ENCODE measurements around the gene CLMN.
"Not testable (repeated sequence)": the region's sequence is repeated elsewhere in the genome, so short reads cannot be mapped to it uniquely, and the experiment has no call there.

The CLMN gene

DNA sequence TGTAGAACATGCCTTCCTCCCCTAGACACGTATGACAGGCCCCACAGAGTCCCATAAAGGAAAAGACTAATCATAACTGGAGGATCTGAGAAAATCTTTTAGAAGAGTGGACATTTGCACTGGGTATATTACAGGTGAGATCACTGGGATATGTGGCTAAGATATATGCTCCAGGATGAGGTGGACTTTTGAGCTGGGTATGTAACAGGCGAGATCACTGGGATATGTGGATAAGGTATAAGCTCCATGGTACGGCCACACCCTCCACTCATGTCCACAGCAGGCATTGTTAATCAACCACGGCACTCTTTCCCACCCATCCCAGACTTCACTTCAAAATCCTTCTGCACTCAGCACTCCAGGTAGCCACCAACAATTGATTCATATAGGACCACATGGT lies 34.1 kb downstream of the CLMN start:
- no peak for DNase-seq (ENCODE audit: low spot score)

DNA sequence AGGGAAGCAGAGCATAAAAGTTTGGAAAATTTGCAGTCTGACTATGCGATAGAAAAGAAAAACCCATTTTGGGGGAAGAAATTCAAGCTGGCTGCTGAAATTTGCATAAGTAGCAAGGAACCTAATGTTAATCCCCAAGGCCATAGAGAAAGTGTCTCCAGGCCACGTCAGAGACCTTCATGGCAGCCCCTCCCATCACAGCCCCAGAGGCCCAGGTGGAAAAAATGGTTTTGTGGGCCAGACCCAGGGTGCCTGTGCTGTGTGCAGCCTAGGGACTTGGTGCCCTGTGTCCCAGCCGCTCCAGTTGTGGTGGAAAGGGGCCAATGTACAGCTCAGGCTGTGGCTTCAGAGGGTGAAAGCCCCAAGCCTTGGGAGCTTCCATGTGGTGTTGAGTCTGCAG lies 35.9 kb downstream of the CLMN start:
- DNase-seq (ENCODE audit: low spot score) = not testable (repeated sequence)

DNA sequence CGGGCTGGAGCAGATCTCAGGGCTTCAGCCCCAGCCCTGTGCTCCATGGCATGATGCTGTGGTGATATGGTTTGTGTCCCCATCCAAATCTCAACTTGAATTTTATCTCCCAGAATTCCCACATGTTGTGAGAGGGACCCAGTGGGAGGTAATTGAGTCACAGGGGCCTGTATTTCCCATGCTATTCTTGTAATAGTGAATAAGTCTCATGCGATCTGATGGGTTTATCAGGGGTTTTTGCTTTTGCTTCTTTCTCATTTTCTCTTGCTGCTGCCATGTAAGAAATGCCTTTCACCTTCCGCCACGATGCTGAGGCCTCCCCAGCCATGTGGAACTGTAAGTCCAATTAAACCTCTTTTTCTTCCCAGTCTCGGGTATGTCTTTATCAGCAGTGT lies 36.7 kb downstream of the CLMN start:
- DNase-seq (ENCODE audit: low spot score) = not testable (repeated sequence)

DNA sequence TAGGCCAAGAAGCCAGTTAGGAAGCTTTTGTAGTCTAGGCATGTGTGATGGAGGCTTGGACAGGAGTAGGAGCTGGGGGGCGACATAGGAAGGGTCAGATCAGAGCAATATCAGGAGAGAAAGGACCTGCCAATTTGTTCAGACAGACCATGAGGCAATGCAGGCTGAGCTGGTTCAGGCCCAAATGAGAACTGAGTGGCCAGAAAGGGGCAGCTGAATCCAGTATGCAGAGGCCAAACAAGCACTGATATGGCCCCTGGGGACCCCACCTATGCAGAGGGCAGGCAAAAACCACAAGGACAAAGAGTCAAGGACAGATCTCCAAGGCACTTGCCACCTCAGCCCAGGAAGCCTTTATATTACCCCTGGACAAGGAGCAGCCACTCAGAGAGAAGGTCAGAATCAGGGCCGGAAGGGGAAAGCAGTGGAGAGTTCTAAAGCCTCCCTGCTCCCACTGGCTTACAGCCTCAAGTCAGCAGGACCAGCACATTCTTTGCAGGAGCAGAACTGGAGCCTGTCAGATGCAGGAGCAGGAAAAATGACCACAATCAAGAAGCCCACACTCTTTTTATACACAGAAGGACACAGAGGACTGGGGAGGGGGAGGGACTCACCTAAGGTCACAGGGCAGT lies 37.2 kb downstream of the CLMN start:
- DNase-seq (ENCODE audit: low spot score) = no peak

DNA sequence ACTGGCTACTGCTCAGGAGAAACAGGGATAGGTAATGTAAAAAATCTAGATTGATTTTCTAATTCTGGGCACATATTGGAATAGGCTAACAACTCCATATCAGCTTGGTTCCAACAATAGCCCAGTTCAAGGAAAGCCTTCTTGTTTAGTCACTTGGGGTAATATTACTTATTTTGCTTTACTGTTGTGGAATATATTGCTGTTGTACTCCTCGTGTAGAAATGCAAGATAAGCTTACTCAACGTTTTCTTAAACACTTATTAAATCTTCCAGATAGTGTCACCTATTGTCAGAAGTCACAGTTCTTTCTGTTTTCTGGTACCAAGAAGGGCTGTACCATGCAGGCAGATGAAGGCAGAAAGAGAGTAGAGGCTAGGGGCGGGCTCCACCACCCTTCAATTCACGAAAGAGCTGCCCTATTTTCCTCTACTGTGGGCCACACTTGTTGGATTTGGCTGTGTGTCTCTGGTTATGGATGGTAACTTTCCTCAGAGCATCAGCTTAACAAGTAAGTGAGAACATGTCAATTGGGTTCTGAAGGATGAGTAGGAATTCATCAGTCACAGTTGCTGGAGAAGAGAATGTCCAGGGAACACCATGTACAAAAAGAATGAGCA lies 38.0 kb downstream of the CLMN start:
- no peak for DNase-seq (ENCODE audit: low spot score)

DNA sequence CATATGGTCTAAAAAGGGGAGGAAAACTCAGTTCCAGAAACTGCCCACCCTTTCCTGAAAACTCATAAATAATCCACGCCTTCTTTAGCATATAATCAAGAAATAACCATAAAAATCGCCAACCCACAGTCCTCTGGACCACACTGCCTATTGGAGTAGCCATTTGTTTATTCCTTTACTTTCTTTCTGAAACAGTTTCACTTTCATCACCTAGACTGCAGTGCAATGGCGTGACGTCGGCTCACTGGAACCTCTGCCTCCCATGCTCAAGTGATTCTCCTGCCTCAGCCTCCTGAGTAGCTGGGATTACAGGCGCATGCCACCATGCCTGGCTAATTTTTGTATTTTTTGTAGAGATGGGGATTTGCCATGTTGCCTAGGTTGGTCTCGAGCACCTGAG lies 44.2 kb downstream of the CLMN start:
- no peak for DNase-seq (ENCODE audit: low spot score)

DNA sequence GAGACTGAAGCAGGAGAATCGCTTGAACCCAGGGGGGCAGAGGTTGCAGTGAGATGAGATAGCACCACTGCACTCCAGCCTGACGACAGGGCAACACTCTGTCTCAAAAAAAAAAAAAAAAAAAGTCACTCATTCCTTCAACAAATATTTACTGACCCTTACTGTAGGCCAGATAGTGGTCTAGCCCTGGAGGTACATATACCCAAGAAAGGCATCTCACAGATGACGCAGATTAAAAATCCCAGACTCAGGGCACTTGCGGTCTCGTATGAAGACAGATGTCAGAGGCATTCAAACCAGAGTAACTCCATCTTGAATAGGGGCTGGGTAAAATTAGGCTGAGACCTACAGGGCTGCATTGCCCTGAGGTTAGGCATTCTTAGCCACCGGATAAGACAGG lies 44.8 kb downstream of the CLMN start:
- DNase-seq (ENCODE audit: low spot score) = no peak

DNA sequence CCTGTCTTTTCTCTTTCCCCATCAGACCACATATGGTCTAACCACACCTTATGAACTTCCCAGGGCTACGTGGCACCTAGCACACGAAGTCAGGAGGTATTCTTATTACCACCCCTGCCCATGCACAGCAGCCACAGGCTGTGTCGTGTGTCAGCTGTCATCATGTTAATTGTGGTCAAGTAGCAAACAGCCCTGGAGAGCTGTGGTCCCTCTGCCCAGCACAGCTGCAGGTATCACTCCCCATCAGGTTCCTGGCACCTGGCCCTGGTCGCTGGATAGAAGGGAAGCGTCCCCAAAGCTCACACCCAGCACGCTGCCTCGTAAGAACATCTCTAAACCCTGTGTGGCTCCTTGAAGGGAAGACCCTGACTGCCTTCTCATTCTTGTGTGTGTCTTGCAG lies 45.4 kb downstream of the CLMN start:
- no peak for DNase-seq (ENCODE audit: low spot score)

DNA sequence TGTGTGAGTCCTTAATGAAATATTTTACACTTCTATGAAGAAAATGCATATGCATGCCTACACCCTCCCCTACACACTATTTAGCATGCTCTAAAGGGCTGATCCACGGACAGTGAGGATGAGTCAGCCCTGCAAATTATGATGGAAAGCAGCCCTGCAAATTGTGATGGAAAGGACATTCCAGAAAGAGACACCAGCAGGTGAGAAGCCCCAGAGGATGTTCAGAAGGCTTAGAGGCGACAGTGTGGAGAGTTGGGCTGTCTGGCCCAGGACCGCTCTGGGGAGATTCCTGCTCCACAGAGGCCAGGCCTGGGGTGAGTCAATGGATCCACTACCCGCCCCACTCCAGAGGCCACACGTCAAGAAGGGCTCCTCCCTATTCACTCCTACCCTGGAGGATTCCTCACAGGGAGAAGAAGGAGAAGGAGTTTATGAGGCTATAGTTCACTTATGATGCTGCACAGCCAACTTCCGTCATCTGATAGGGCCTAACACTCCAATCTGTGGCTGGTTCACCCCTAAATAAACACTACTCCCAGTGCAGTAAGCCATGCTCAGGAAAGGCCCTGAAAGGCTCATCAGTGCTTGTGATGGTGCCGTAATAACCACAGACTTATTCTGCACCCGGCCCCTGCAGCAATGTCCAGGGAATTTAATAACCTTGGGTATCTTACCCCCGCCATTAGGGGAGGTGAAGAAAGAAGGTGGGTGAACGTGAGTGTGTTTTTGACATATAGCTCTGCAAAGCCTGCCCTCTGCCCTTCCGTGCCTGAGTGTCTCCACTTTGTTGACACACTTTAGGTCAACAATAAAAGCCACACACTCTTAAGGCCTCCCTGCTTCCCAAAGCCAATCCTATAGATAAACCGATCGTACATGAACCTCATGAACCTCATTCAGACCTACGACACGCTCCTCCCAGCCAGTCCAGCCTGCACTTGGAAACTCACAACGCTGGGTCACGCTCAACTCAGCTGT lies 46.4 kb downstream of the CLMN start:
- DNase-seq (ENCODE audit: low spot score) = no peak

DNA sequence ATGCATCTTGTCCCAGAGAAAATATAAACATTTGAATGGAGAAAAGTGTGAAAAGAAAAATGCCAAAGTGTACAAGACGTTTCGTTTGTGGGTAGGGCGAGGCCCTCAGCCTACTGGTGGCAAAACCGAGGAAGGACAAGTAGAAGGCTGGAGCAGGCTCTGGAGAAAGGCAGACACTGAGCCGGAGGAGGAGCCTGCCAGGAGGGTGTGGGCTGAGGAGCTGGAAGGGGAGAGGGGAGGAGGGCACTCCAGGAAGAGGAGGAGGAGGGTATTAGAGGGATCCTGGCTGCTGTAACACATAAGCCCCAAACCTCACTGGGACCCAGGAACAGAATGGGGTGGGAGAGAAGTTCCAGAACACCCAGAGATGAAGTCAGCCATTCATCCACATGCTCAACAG lies 47.7 kb downstream of the CLMN start:
- DNase-seq (ENCODE audit: low spot score) = no peak

DNA sequence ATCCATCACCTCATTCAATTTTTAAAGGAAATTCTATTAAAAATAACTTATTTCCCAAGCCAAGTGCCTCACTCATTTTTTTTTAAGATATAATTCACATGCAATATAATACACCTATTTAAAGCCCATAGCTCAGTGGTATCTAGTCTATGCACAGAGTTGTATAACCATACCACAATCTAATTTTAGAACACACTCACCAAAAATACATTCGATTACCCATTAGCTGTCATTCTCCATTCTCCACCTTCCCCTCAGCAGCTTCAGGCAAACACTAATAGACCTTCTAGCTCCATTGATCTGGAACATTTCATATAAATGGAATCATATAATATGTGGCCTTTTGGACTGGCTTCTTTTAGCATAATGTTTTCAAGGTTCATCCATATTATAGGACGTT lies 49.5 kb downstream of the CLMN start:
- no peak for DNase-seq (ENCODE audit: low spot score)

DNA sequence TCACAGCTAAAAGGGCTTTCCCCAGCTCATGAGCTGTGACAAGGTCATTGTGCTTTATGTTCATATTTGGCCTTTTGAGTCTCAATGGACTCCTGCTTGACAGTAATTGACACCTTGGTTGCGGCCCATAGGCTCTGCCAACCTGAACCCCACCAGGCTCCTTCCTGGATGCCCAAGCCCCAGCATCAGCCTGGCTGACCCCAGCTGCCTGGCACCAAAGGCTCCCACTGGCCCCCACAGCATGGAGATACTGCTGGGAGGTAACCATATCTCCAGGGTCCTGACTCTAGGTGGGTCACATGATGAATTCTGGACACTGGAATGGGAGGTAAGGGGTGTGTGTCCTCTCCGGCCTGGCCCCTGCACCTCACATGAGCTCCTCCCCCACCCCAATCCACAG lies 50.2 kb downstream of the CLMN start:
- DNase-seq (ENCODE audit: low spot score) = no peak

DNA sequence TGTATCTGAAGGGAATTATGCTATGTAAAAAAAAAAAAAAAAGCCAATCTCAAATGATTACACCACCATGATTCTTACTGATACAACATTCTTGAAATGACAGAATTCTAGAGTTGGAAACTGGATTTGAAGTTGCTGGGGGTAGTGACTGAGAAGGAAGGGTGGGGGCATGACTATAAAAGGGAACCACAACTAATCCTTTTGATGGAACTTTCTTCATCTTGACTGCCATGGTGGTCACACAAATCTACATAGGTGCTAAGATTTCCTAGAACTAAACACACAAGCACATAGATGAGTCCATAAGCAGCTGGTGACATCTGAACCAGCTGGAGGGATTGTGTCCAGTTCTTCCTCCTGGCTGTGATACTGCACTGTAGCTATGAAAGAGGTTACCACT lies 51.4 kb downstream of the CLMN start:
- DNase-seq (ENCODE audit: low spot score) = no peak

DNA sequence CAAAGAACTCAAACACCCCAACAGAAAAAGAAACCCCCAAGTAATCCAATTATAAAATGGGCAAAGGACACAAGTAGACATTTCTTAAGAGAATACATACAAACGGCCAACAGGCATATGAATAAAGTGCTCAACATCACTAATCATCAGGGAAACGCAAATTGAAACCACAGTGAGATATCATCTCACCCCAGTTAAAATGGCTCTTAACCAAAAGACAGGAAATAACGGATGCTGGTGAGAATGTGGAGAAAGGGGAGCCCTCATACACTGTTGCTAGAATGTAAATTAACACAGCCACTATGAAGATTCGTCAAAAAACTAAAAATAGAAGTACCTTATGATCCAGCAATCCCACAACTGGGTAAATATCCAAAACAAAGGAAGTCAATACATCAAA lies 52.4 kb downstream of the CLMN start:
- no peak for DNase-seq (ENCODE audit: low spot score)

DNA sequence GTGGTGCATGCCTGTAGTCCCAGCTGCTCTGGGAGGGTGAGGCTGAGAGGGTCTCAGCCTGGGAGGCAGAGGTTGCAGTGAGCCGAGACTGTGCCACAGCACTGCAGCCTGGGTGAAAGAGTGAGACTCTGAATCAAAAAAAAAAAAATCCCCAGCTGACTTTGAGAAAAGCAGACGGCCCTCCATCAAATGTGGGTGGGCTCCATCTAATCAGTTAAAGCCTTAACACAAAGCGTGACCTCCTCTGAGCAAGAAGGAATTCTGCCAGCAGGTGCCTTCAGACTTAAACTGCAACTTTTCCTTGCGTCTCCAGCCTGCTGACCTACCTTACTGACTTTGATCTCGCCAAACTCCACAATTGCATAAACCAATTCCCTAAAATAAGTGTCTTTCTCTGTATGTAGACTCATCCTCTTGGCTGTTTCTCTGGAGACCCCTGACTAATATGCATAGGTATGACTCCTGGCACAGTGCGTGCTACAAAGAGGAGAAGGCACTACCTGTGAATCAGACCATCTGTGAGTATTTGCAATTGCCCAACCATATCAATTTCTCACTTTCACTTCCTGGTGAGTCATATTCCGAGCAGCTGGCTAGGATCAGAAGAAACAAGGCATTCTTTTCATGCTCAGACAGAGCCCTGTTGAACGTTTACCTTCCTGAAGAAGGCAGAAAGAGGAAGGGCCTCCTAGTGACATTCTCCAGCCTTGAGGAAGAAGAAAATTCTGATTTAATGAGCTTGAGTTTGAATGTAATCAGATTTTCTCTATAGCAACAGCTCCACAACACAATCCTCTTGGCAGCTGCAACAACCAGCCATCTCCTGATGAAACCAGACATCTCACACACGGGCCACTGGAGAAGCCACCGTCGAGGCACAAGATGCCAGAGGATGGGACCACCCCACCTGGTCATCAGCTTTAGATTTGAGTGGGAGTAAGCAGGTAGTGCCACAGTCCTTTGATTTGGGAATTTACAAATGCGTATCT lies 54.3 kb downstream of the CLMN start:
- peak; percentile 42 for DNase-seq (ENCODE audit: low spot score)

DNA sequence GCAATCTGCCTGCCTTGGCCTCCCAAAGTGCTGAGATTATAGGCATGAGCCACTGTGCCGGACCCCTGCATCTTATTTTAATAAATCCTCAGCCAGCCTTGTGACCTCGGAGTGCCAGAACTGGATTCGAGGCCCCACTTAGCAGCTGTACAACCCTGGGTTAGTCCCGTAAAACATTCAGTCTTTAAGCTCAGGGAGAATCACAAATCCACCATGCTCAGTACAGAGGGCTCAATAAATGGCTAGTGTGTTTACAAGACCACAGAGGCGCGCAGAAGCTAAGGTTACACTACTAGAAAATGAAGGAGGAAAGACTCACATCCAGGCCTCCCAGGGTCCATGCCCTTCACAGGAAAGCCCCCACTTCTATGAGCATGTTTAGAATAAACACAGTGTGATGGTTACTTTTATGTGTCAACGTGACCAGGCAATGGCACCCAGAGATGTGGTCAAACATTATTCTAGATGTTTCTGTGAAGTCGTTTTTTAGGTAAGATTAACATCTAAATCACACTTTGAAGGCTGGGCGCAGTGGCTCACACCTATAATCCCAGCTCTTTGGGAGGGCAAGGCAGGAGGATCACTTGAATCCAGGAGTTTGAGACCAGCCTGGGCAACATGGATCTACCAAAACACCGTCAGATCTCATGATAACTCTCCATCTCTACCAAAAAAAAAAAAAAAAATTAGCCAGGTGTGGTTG lies 55.3 kb downstream of the CLMN start:
- no peak for DNase-seq (ENCODE audit: low spot score)

DNA sequence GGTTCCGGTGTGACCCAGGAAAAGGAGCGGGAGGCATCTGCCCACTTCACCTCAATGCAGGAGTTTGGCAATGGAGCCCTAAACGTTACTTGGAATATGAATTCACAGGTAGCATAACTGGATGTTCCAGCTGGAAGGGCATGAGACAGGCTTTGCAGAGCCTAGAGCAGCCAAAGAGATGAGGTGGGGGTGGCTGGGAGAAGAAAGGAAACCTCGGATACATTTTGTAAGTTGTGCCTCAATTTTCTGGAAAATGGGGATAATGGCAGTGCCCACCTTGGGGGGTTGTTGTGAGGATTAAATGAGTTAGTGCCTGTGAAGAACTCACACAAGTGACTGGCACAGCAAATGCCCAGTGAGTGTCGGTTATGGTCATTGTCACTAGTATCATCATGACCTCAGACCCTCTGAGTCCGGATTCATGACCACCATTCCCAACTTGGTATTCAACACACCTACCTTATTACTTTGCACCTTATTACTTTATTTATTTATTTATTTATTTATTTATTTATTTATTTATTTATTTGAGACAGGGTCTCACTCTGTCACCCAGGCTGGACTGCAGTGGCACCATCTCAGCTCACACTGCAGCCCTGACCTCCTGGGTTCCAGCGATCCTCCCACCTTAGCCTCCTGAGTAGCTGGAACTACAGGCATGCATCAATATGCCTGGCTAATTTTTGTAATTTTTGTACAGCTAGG lies 56.0 kb downstream of the CLMN start:
- no peak for DNase-seq (ENCODE audit: low spot score)

DNA sequence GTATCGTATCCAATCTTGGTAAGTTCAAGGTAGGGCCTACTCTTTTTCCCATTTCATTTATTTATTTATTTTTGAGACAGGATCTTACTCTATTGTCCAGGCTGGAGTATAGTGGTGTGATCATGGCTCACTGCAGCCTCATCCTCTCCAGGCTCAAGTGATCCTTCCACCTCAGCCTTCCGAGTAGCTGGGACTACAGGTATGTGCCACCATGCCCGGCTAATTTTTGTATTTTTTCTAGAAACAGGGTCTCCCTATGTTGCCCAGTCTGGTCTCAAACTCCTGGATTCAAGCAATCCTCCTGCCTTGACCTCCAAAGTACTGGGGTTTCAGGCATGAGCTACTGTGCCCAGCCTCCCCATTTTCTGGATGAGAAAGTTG lies 57.2 kb downstream of the CLMN start:
- no peak for DNase-seq (ENCODE audit: low spot score)

DNA sequence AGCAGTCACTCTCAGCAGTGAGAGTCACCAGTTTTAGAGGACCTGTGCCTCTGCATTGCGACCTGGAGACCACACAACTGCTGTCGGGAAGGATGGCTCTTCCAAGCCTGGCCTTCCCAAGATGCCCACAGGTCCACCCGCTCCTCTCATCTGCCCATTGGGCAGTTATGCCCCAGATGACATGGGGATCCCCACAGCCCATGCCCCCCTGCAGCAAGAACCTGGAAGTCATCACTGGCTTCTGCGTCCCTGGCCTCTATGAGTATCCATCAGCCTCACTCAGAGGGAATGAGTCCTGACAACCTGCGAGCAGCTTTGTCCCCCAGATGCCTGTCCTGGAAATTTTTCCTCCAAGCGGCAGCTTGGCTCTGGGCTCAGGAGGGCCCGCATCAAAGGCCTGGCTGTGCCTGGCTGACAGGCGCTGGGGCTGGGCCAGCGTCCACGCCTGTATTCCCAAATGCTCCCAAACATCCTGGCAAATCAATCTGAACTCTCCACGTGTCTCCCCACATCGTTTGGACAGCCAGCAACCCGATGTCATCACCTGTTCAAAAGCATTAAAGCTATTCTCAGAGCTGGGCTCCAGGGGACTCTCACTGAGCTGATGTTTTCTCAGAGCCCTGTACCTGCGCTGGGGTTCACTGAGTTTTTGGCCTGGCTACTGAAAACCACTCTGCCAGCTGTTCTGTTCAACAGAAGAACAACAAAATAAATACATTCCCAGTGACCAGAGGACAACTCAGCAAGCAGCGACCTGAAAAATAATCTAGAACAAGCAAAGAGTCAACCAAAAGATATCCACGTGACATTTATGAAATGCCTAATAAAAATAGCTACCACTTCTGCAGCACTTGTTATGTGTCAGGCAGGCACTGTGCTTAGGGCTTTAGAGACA lies 57.8 kb downstream of the CLMN start:
- no peak for DNase-seq (ENCODE audit: low spot score)

All from AG08396 (cell line).